Natural killer cell (primary cell): ENCODE results near the gene KLHL11. TPM values are rescaled to one million over a fixed set of nuclear protein-coding genes. Genes with fewer than 3 reads are reported as not detected.
"Not testable (repeated sequence)": the region's sequence is repeated elsewhere in the genome, so short reads cannot be mapped to it uniquely, and the experiment has no call there.

Experiments
- ATAC-seq, 3 donors: fragments of 150-1000 bp in 2 of 3; fragments of 200-7000 bp in 1 of 3; cut with Tn5 transposase; 1 replicate in 1 of 3; 2 replicates in 2 of 3; pipeline ENCODE4 v1.10.0; 2021; ENCODE audit warnings: mild to moderate bottlenecking in 2 of 3, moderate library complexity in 2 of 3
- DNase-seq, 2 donors: peaks; one replicate each; pipeline versions ENCODE4 v3.0.0 to v3.0.0-alpha.2; 2013 to 2021; ENCODE audit warnings: mixed read lengths in 1 of 2
- H3K27ac ChIP-seq: one replicate; pipeline ENCODE4 v1.5.1; 2013; ENCODE audit warnings: mild to moderate bottlenecking, low read length
- H3K27me3 ChIP-seq: one replicate; pipeline ENCODE4 v1.6.1; 2013; ENCODE audit warnings: low read length; ENCODE audit not compliant: control insufficient read depth, insufficient read depth
- H3K36me3 ChIP-seq: one replicate; pipeline ENCODE4 v1.6.1; 2013; ENCODE audit warnings: low read length; ENCODE audit not compliant: control insufficient read depth, insufficient read depth
- H3K4me1 ChIP-seq: one replicate; pipeline ENCODE4 v1.6.1; 2013; ENCODE audit warnings: low read length; ENCODE audit not compliant: control insufficient read depth, insufficient read depth
- H3K4me3 ChIP-seq: one replicate; pipeline ENCODE4 v1.5.1; 2013; ENCODE audit warnings: low read length
- H3K9me3 ChIP-seq: one replicate; pipeline ENCODE4 v1.6.1; 2013; ENCODE audit warnings: low read length; ENCODE audit not compliant: control insufficient read depth, insufficient read depth
- H3K27ac Mint-ChIP-seq, 2 donors: one replicate each; pipeline ENCODE4 v1.8.0; 2022; ENCODE audit warnings: mild to moderate bottlenecking in 2 of 2, mixed read lengths in 2 of 2, moderate library complexity in 1 of 2
- H3K27me3 Mint-ChIP-seq, 2 donors: one replicate each; pipeline ENCODE4 v1.8.0; 2022; ENCODE audit warnings: low read depth in 2 of 2, mixed read lengths in 2 of 2
- H3K36me3 Mint-ChIP-seq: one replicate; pipeline ENCODE4 v1.8.0; 2022; ENCODE audit warnings: mixed read lengths
- H3K4me1 Mint-ChIP-seq, 2 donors: one replicate each; pipeline ENCODE4 v1.8.0; 2022; ENCODE audit warnings: mixed read lengths in 2 of 2
- H3K4me3 Mint-ChIP-seq: one replicate; pipeline ENCODE4 v1.8.0; 2022; ENCODE audit warnings: mild to moderate bottlenecking, moderate library complexity, mixed read lengths
- H3K9me3 Mint-ChIP-seq, 2 donors: one replicate each; pipeline ENCODE4 v1.8.0; 2022; ENCODE audit warnings: mixed read lengths in 2 of 2
- WGBS: methylation state at CpG from one replicate; pipeline ENCODE4 v1.1.7; 2013; ENCODE audit warnings: missing lambda C conversion rate; ENCODE audit not compliant: insufficient coverage; 5-methylcytosine and 5-hydroxymethylcytosine counted together
- intact Hi-C: fragments of 100-400 bp; cut with micrococcal nuclease; formaldehyde crosslinking; loops from one replicate; pipeline ENCODE4 v1.14.2; 2022
- total RNA-seq, 4 donors: library from RNA; stranded (reverse); fragments of 120-200 nt in 1 of 4; gene quantifications; one replicate each; pipeline versions ENCODE4 v1.2.3 to v1.2.4, GENCODE V29; 2013 to 2022
- TF ChIP-seq, protein P1 (sequence below): fragments of 200-600 bp; IDR thresholded peaks from one replicate; pipeline ENCODE4 v1.8.0; 2022; ENCODE audit warnings: antibody characterized with exemption

KLHL11 gene
- total RNA-seq, 3 donors from 2014 or later (not counting 1 experiment from before 2014, with no cell fraction given), result 19.4 to 29.0 (median 28.2) TPM

- no peaks in the 10 kb centered on the region for H3K27me3 Mint-ChIP-seq
- H3K4me3 Mint-ChIP-seq, result no peak overlapping the region
- TF ChIP-seq, protein P1, sequence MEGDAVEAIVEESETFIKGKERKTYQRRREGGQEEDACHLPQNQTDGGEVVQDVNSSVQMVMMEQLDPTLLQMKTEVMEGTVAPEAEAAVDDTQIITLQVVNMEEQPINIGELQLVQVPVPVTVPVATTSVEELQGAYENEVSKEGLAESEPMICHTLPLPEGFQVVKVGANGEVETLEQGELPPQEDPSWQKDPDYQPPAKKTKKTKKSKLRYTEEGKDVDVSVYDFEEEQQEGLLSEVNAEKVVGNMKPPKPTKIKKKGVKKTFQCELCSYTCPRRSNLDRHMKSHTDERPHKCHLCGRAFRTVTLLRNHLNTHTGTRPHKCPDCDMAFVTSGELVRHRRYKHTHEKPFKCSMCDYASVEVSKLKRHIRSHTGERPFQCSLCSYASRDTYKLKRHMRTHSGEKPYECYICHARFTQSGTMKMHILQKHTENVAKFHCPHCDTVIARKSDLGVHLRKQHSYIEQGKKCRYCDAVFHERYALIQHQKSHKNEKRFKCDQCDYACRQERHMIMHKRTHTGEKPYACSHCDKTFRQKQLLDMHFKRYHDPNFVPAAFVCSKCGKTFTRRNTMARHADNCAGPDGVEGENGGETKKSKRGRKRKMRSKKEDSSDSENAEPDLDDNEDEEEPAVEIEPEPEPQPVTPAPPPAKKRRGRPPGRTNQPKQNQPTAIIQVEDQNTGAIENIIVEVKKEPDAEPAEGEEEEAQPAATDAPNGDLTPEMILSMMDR, result no peak
- DNase-seq (no peak), ATAC-seq (no peak)
- H3K4me3 ChIP-seq, result no peak overlapping the region
- no peaks in the 10 kb centered on the region for H3K9me3 ChIP-seq
- H3K27ac Mint-ChIP-seq, result no peak overlapping the region
- no peaks in the 10 kb centered on the region for H3K27me3 ChIP-seq
- H3K27ac ChIP-seq, result no peak overlapping the region
- H3K4me1 Mint-ChIP-seq, result peaks cover 6 to 15% of the 10 kb centered on the region in 2 donors
- H3K36me3 Mint-ChIP-seq, result no peaks in the 10 kb centered on the region
- H3K36me3 ChIP-seq, result peaks cover 4% of the 10 kb centered on the region
- WGBS, result 97% methylated on average over 5 of the region's 6 CpGs
- intact Hi-C loops, result no loop called here
- H3K9me3 Mint-ChIP-seq, result no peaks in the 10 kb centered on the region
- no peaks in the 10 kb centered on the region for H3K4me1 ChIP-seq
These were observed 20.3 kb downstream of the KLHL11 start for GRCh38 chr17:41844971-41845370.

DNA sequence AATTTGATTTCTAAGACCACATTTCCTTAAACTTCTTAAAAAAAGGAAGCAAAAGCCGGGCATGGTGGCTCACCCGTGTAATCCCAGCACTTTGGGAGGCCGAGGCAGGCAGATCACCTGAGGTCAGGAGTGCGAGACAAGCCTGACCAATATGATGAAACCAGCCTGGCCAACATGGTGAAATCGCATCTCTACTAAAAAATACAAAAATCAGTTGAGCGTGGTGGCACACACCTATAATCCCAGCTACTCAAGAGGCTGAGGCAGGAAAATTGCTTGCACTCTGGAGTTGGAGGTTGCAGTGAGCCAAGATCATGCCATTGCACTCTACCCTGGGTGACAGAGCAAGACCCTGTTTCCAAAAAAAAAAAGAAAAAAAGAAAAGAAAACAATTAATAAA lies 24.4 kb downstream of the KLHL11 start:
- intact Hi-C loops, H3K4me1 Mint-ChIP-seq, H3K27me3 ChIP-seq, H3K4me1 ChIP-seq, H3K27ac Mint-ChIP-seq, H3K4me3 ChIP-seq, H3K36me3 Mint-ChIP-seq, H3K4me3 Mint-ChIP-seq, H3K27me3 Mint-ChIP-seq, H3K36me3 ChIP-seq, H3K9me3 Mint-ChIP-seq, DNase-seq, ATAC-seq, H3K27ac ChIP-seq, H3K9me3 ChIP-seq: not testable (repeated sequence)
- 83% methylated on average over 6 of the region's 6 CpGs for WGBS

DNA sequence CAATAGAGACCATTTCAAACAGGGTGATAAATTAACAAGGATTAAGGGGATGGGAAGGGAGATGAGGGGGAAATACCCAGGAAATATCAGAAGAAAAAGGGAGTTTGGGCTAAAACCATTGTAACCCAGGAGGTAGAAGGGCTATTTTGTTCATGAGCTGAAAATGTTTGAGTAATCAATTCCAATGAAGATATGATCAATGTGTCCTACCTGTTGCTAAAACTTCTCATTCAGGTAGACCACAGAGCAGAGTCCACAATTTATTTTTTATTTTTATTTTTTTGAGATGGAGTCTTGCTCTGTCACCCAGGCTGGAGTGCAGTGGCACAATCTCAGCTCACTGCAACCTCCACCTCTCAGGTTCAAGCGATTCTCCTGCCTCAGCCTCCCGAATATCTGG lies 25.8 kb downstream of the KLHL11 start:
- H3K4me1 ChIP-seq, result peaks cover 14% of the 10 kb centered on the region
- H3K27me3 Mint-ChIP-seq, H3K36me3 ChIP-seq, intact Hi-C loops, H3K27me3 ChIP-seq, H3K4me3 ChIP-seq, DNase-seq, H3K36me3 Mint-ChIP-seq, ATAC-seq, H3K4me1 Mint-ChIP-seq, H3K9me3 Mint-ChIP-seq, H3K9me3 ChIP-seq, H3K27ac ChIP-seq, H3K4me3 Mint-ChIP-seq, H3K27ac Mint-ChIP-seq: not testable (repeated sequence)
- 100% methylated on average over 2 of the region's 2 CpGs for WGBS

- peaks cover 6% of the 10 kb centered on the region in 2 donors for H3K4me1 Mint-ChIP-seq
- H3K9me3 Mint-ChIP-seq, result no peaks in the 10 kb centered on the region
- TF ChIP-seq, protein P1, result no peak
- Histone ChIP-seq H3K36me3 (no peaks in the 10 kb centered on the region), H3K27ac (no peak within 1 kb of the TSS), H3K4me1 (peaks cover 14% of the 10 kb centered on the region), H3K4me3 (peak within 1 kb of the TSS; percentile 70), H3K9me3 (no peaks in the 10 kb centered on the region), H3K27me3 (no peaks in the 10 kb centered on the region)
- intact Hi-C loops, result no loop called here
- peak within 1 kb of the TSS; percentile 81 for H3K4me3 Mint-ChIP-seq
- no peak within 1 kb of the TSS for H3K27ac Mint-ChIP-seq
- no peak for ATAC-seq
- peaks cover 0 to 6% of the 10 kb centered on the region in 2 donors for H3K27me3 Mint-ChIP-seq
- DNase-seq, result no peak
- no peaks in the 10 kb centered on the region for H3K36me3 Mint-ChIP-seq
- 95% methylated on average over 15 of the region's 15 CpGs for WGBS
These were observed 27.3 kb downstream of the KLHL11 start, which contains the start of gene KLHL10 for GRCh38 chr17:41837761-41838538. TSS of gene KLHL10 (plus strand) at chr17:41837825. CDS start at chr17:41837933, 108 bp downstream.
